ENCODE measurements around the gene MYO18A.
"Not testable (repeated sequence)": the region's sequence is repeated elsewhere in the genome, so short reads cannot be mapped to it uniquely, and the experiment has no call there.

The MYO18A gene

DNA sequence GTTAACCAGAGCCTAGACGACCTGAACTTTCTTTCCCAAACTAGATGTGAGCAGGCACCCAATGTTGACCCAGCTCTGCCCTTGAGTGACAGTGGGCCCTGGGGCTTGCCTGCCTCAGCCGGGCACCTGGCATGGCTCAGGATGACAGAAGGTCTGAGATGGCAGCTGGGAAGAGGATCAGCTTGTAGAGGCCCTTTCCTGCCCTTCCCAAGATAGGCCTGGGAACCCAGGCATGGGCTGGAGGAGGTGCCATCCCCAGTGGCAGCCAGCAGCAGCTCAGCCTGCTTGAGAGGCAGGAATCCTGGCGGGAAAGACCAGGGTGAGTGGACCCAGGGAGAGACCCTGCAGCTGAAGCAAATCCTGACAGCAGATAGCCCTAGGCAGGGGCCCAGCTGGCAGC is 78.2 kb downstream of the MYO18A start:
- no peak for DNase-seq

DNA sequence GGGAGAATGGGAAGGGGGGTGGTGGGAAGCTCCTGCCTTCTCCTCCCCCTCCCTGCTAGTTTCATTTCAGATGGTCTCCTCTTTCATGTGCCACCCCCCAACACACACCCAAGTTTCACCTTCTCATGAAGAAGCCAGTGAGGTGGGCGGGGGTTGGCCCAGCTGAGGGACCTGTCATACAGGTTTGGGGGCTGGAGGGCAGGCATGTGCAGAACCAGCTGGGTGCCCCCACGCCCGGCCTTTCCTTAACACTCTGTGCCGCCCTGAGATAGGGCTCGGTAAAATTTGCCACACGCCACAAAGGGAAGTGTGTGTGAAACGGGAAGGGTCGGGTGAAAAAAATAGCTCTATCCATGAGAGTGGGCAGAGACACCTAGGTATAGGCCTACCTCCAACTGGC is 79.9 kb downstream of the MYO18A start:
- no peak for DNase-seq

DNA sequence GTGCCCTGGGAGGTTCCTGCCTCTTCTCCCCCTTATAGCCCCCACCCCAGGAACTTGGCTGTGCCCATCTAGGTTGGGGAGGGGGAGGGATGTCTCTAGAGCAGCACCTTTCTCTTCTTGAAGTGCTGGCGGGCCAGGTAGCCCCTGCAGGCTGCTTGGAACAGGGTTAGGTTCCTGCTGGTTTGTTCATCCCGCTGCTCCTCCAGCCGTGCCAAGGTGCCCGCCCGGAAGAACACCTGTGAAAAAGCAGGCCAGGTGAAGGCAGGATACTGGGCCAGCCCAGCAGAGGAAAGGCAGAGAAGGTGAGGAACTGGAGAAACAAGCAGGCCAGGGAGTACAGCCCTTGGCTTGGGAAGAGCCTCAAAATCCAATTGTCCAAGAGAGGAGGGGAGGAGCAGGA is 80.7 kb downstream of the MYO18A start:
- DNase-seq = no peak

DNA sequence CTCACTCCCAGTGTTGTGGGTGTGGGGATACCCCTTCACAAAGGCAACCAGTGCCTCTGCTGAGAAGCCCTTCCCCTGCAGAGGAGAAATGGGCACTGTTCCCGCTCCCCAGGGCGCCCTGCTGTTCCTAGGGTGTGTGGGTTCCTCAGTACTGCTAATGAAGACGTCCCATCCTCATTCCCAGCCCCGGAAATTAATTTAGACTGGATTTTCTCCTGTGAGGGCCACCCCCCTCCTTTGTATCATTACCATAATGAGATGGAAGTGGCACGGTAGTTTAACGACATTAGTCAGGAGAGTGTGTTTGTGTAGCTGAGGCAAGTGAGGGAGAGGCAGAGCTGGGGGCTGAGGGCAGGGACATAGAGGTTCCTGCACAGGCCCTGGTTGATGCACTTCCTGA is 84.1 kb downstream of the MYO18A start:
- no peak for DNase-seq

DNA sequence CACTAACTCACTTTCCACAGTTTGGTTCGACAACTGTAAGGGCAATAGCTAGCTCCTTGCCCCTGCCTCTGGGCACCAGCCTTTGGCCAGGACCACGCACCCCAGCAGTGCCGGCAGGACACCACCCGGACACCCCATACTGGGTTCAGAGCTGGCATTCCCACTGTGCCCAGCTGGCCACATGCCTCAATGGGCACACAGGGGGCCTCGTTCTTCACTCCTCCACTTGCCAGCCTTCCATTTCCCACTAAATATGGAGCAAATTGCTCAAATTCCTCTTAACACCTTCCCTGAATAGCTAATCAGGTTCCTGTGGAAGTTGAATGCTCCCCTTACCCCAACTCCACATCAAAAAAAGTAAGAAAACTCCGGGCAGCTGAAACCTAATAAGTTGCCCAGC is 84.8 kb downstream of the MYO18A start:
- no peak for DNase-seq

DNA sequence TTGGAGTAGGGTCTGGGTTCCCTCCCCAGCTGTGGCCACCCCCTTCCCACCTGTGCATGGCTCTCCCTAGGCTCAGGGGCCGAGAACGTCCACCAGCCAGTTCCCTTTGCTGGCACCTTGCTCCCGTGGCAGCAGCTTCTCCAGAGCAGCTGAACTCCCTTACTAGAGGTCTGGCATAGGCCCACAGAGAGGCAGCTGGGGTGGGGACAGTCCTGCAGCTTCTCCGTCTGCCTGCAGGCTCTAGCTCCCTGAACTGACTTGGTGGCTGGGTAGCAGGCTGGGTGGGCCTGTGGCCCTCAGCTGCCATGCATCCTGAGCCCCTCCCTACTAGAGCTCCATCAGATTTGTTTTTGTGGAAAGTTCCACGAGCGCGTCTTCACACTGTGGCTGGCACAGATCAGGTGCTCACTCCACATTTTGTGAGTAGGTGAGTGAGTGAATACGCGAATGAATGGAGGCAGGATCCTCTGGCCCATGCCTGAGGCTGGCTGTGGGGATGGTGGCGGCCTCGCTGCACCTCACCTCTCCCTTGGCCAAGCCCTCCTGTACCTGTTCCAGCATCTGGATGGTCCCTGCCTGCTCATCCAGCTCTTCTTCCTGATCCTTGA is 86.0 kb downstream of the MYO18A start:
- no peak for DNase-seq

DNA sequence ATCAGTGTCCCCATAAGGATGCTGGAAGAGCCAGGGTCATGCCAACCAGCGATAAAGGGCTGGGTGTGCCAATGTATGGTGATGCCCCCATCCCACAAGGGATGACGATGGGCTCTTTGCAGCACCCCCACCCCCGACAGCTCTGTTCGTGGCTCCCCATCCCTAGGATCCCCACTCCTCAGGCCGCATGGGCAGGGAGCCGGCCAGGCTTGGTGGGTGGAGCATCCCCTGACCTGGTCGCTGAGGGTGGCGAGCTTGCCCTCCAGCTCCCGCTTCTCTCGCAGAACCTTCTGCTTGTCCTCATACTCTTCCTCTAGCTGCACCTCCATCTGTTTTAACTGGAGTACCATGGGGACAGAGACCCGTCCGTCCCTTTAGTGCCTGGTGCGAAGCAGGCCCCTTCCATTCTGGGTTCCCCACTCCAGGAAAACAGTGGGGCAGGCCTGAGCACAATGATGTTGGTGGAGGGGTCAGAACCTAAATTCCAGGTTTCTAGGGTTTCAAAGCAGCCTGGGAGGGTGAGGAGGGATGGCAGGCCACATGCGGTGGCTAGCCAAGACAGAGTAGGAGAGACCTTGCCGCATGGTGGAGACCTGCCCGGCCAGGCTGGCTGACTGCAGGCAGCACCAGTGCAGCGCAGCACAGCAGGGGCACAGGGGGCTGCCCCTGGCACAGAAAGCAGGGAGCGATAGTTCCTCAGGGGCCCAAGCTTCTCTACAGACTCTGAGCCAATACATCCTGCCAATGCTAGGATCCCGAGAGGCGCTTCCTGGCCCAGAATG is 86.9 kb downstream of the MYO18A start:
- no peak for DNase-seq

DNA sequence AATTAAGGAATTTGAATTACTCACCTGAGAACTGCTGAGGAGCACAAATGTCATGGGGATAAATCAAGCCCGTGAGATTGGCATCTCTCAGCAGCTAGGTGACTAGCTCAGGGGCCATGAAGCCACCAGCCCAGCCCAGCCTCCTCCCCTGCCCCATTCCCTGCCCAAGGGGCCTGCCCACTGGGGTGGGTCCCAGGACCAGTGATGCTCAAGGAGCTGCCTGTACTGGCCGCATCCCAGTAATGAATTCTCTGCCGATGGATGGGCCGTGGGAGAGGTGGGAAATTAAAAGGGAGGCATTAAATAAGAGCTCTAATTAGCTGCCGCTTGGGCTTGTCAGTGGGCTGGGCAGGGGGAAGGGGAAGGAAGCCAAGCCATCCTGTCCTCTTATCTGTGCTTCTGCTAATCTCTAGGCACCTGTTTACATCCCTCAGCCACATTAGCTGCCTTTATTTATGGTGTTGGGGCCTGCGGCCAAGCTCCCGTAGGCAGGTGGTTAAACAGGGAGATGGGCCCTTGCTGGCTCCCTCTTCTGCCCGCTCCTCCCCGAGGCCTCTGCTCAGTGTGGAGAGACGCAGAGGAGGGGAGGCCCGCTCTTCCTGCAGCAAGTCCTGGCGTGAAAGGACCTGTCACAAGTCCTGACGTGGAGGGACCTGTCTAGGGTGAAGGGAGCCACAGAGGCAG is 88.5 kb downstream of the MYO18A start:
- no peak for DNase-seq

DNA sequence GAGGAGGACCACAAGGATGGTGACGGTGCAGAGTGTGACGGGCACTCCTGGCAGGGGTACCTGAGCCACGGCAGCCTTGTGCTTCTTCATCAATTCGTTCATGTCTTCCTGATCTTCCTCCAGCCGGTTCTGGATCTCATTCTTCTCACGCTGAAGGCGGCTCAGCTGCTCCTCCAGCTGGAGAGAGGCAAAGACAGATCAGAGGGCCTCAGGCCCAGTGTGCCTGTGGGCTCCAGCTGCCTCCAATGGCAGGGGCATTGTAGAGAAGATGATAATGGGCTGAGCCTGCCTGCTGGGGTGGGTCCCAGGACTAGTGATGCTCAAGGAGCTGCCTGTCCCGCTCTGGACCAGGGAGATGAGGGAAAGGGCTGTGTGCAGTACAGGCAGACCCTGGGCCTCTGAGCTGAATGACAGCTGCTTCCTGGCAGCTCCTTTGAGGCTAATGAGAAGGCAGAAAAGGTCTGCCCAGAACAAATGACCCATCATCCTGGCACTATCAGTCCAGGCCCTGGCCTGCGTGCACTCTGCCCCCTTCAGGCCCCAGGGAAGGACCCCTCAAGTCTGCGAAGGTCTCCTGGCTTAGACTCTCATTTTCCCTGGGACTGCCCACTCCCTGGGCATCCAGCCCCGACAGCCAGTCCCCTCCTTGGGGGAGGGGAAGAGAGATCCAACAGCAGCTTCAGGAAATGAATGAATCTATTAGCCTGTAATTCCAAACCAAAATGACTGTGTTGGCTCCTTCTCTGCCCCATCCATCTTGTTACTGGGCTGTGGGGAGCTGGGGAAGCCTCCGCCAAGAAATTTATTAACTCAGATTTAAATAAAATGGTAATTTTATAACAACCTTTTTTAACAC is 89.2 kb downstream of the MYO18A start:
- no peak for DNase-seq

DNA sequence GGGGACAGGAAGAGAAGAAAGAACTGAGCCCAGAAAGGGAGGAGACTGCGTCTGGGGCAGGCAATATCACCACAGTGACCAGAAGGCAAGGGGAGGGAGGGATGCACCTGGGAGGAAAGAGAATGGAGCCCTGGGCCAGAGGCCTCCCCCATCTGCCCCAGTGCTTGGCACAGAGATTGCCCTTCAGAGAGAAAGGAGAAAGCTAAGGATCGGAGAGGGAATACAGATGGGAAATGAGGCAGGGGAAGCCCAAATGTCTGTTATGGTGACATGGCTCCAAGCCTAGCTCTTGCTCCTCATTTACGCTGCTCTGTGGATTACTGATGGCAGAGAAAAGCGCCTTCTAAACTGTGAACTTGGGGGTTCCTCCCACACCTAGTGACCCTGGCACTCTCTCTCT is 90.1 kb downstream of the MYO18A start:
- no peak for DNase-seq

DNA sequence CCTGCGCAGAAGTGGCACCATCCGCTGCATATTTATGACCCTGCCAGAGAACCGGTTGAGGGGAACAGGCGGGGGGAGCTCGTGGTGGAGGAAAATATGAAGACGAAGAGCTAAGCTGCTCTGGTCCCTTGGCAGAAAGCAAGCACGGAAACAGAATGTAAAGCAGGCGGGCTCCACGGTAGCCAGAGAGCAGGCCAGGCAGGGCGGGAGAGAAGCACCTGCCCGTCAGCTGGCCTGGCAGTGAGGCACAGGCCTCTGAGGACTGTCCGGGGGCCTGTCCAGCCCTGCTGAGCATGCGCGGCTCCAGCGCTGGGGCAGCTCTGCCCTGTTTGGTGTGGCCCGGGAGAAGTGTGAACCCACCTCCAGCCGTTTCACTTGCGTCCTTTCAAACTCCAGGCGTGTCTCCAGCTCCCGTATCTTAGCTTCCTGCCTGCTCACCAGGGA is 90.6 kb downstream of the MYO18A start:
- DNase-seq = no peak

DNA sequence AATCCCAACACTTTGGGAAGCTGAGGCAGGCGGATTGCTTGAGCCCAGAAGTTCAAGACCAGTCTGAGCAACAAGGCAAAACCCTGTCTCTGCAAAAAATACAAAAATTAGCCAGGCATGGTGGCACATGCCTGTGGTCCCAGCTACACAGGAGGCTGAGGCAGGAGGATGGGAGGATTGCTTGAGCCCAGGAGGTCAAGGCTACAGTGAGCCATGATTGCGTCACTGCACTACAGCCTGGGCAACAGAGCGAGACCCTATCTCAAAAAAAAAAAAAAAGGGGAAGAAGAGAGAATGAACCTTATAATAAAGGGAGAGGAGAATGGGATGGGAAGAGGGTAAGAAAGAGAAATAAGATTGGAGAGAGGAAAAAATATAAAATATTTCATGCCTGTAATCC is 91.4 kb downstream of the MYO18A start:
- DNase-seq = not testable (repeated sequence)

DNA sequence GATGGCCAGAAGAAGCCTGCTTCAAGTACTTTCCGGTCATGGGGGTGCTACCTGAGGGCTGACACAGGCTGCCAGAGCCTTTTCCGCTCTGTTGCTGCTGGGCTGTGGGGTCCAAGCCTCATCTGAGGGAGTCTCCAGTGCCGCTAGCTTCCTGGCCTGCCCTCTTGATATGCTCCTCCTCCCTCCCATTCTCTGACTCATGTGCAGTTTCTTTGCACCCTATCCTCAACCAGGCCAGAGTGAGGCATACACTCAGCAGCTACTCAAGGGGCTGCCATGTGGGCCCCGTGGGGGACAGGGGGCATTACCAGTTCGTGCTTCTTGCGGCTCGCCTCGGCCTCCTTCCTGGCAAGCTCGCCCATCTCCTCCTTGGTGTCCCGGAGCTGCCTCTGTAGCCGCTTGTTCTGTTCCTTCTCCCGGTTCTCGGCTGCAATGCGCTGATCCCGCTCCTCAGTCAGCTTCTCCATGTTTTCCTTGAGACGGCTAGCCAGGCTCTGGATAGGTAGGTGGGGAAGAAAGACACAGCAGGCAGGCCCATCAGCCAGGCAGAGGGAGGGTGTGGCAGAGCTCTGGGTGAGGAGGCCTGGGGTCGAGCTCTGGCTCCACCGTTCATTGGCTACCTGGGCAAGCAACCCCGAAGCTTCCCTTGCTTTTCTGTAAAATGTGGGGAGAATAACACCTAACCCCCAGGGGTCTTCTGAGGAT is 93.4 kb downstream of the MYO18A start:
- no peak for DNase-seq

DNA sequence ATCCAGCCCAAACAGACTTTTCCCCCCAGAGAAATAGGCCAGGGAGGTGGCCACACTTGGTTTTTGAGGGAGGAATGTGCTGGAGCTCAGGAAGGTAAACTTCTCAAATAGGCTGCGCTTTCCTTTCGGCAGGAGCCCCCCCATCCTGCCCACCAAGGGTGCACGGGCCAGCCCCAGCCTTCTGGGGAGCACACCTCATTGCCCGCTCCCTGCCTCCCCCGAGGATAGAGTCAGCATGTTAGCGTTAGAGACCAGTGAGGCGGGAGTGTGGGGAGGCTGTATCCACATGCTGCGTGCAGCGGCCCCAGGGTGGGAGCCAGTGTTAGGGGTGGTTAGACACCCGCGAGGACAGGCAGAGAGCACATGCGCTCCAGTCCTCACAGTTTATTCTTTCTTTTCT is 95.0 kb downstream of the MYO18A start:
- no peak for DNase-seq

DNA sequence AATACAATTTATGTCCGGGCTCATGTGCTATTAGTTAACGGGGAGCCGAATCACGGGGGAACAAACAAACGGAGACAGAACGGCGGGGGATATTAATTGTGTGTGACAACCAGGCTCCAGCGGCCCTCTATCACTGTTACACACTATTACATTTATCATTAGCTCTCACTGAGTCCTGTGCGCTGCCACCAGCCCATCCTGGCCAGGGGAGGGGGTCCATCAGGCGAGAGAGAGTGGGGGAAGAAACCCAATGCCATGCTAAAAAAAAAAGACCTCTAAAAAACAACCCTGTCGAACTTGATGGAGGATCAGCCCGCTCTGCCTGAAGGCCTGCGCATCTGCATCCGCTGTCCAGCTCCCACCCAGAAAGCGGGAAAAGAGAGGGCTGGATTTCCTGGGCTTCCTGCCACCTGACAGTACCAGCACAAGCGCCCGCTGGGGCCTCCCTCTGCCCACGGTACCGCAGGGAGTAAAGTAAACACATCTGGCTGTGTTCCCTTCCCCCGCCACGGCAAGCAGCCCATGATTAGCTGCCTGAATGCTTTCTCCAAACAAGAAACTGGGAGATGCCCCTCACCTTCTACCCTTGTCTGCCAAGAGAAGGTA is 95.6 kb downstream of the MYO18A start:
- no peak for DNase-seq

DNA sequence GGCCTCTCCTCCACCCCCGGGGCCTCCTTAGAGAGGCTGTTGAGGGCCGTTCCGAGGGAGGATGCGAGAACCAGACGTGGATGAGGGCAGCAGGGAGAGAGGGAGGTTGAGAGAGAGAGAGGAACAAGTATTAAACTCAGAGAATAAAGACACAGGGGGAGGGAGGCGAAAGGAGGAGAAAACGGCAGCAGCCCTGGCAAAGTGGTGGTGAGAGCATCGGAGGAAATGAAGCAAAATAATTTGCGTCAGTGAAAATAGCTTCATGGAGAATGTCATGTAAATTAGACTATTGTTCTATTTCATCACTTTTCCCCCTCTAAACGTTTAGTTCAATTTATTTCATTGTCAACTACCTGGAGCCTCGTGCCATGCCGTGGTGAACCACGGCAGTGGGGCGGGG is 99.2 kb downstream of the MYO18A start:
- no peak for DNase-seq

DNA sequence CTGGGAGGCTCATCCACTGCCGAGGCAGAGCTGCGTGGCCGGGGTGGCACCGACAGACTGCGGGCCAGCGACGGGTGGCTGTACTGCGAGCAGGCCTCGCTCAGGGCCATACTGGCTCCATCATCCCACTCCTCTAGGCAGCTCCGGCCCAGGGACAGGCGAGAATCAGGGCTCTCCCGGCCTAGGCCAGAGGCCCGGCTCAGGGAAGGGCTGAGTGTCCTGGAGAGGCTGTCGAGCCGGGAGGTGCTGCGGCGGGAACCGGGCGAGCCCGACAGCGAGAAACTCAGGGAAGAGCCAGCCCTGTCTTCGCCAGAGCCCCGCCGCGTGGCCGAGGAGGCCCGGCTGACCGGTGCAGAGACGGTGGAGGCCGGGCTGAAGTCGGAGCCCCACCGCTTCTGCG is 99.9 kb downstream of the MYO18A start:
- no peak for DNase-seq

DNA sequence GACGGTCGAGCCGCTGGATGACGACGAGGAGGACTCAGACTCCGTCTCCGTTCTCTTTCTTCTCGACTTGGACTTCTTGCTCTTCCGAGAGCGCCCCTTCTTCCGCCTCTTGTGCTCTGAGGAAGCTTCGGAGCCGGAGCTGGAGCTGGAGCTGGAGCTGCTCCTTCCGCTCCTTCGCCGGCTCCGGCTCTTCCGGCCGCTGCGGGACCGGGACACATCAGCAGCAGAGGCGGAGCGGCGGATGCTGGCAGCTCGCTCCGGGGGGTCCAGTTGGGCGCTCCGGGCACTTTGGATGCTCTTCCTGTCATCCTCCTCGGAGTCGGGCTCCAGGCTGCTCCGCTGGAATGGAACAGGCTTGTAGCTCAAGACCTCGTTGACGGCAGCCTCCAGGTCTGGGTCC is 100.3 kb downstream of the MYO18A start:
- no peak for DNase-seq

DNA sequence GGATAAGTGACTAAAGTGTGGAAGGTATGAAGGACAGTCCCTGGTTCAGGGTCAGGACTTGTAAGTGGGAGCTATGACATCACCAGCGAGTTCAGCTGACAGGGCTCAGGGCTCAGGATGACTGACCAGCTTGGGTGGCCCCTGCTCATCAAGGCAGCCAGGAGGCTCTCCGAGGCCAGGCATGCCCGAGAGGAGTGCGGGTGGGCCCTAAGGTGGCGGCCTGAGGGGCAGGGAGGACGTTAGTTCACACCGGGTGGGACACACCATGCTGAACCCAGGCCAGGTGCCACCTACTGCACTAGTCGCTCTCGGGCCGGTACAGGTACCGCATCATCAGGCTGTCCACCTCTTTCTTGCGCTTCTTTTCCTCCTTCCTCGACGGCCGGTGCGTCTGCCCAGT is 100.8 kb downstream of the MYO18A start:
- DNase-seq = no peak

DNA sequence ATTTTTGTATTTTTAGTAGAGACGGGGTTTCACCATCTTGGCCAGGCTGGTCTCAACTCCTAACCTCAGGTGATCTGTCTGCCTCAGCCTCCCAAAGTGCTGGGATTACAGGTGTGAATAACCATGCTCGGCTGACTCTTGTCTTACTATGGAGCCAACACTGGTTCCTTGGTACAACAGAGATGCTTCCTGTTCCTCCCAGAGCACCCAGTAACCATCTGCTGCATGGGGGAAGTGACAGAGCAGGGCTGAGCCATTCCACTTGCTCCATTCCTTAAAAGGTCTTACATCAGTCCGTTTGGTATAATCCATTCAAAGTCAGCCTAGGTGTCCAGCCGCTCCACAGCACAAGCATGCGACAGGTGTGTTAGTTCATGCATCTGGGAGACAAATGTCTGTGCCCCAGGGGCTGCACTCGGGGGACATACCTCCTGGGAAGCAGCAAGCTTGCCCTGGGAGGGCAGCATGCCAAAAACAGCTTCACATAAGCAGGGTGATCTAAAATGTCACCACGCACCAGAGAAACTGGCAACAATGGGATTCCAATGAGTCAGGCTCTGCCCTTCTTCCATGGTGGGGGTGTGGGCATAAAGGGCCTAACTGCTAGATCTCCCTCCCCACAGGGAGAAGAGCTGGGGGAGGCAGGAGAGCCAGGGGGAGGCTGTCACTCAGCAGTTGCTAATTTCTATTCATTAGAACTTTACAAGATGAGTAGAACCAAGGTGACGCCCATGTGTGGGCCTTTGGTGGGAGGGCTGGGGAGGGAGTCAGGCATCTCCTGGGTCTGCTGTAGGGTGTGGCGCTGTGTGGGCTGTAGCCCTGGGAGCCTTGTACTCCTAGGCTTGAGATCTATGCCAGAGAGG is 101.8 kb downstream of the MYO18A start:
- no peak for DNase-seq

DNA sequence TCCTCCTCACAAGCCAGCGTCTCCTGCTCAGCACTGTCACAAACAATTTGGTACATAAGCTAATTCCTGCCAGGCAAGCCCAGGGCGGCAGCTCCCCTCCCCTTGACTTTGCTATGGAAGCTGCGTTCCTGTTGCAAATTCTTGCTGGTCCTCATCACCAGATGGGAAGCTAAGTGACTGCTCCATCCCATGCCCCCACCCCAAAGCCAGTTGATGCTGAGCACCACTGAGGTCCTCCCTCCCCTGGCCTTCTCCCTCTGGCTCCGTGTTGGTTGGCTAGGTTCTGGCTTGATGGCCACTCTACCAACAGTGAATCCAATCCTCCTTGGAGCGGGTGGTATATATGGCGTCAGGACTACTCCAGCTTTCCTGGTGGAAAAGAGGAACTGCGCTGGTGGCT is 102.9 kb downstream of the MYO18A start:
- no peak for DNase-seq
